Subcutaneous adipose tissue (tissue), 4 donors: Measurements from ENCODE around the gene OPRL1. TPM values are rescaled to one million over a fixed set of nuclear protein-coding genes. Genes with fewer than 3 reads are reported as not detected.

ENCODE experiments used
- total RNA-seq, 4 donors: library from RNA; depleted of rRNA; stranded (reverse); fragments of >200 nt; gene quantifications; one replicate each; pipeline ENCODE4 v1.1.0, GENCODE V29; 2016
- TF ChIP-seq, protein P1 (sequence below): fragments of 450-650 bp; IDR thresholded peaks from one replicate; pipeline ENCODE4 v1.5.1; 2016; ENCODE audit warnings: low read depth, mild to moderate bottlenecking, control low read depth, antibody characterized with exemption, moderate library complexity

The OPRL1 gene
- total RNA-seq, 4 donors from 2014 or later: 0.65 to 2.7 (median 1.7) TPM

DNA sequence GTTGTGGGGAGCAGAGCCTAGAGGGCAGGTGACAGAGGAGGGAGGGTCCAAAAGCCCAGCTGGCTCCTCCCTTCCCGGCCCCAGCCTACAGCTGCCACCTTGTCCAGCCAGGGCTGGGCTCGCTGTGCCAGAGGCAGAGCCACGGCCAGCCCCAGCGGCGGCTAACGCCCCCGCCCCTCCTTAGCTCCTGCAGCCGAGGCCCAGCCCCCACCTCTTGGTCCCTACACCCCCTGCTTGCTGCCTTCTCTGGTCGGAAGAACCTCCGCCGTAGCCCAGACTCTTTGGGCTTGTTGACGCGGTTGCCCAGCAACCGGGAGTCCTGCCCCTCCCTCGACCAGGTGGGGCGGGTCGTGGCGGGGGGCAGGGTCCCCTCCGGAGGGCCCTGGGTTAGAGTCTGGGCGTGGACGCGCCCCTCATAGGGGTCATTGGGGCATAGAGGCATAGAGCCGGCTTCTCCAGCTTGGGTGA, 4.8 kb downstream of the OPRL1 start:
- TF ChIP-seq, protein P1, sequence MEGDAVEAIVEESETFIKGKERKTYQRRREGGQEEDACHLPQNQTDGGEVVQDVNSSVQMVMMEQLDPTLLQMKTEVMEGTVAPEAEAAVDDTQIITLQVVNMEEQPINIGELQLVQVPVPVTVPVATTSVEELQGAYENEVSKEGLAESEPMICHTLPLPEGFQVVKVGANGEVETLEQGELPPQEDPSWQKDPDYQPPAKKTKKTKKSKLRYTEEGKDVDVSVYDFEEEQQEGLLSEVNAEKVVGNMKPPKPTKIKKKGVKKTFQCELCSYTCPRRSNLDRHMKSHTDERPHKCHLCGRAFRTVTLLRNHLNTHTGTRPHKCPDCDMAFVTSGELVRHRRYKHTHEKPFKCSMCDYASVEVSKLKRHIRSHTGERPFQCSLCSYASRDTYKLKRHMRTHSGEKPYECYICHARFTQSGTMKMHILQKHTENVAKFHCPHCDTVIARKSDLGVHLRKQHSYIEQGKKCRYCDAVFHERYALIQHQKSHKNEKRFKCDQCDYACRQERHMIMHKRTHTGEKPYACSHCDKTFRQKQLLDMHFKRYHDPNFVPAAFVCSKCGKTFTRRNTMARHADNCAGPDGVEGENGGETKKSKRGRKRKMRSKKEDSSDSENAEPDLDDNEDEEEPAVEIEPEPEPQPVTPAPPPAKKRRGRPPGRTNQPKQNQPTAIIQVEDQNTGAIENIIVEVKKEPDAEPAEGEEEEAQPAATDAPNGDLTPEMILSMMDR: no peak

GRCh38 chr20:64086801-64087200, 6.9 kb downstream of the OPRL1 start:
- TF ChIP-seq, protein P1: no peak

- TF ChIP-seq, protein P1: no peak
Measured at GRCh38 chr20:64090165-64090564, 10.3 kb downstream of the OPRL1 start.

GRCh38 chr20:64091340-64091739, 11.5 kb downstream of the OPRL1 start:
- TF ChIP-seq, protein P1: no peak

- TF ChIP-seq, protein P1: no peak
Measured at GRCh38 chr20:64091770-64092169, 11.9 kb downstream of the OPRL1 start.

GRCh38 chr20:64092258-64093012, 12.6 kb downstream of the OPRL1 start:
- TF ChIP-seq, protein P1: no peak

GRCh38 chr20:64093013-64093503, 13.2 kb downstream of the OPRL1 start:
- TF ChIP-seq, protein P1: no peak
